Measurements from ENCODE around the gene ULK1.
"Not testable (repeated sequence)": the region's sequence is repeated elsewhere in the genome, so short reads cannot be mapped to it uniquely, and the experiment has no call there.

Gene ULK1

DNA sequence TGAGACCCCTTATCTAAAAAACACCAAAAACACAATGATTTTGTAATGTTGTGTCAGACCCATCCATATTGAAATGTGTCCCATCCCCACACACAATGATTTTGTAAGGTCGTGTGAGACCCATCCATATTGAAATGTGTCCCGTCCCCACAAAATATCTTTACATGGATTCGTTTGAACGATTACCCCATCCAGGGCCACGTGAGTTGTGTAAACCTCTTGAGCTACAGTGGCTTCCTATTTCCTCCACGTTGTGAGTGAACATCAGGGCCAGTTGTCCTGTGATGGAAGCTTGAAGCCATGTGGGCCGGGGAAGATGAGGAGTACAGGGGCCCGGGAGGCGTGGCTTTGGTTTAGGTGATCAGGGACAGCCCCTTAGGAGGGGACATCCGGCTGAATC, 27.0 kb upstream of the ULK1 start:
- in situ Hi-C loops (cut with HindIII; ENCODE audit: low sequenced_read_pairs), result no loop called here
- H3K4me3 ChIP-seq (ENCODE audit: low read depth, low read length), result no peak overlapping the region
- DNase-seq (ENCODE audit: low read depth, low spot score), result no peak
- TF ChIP-seq, protein P1, sequence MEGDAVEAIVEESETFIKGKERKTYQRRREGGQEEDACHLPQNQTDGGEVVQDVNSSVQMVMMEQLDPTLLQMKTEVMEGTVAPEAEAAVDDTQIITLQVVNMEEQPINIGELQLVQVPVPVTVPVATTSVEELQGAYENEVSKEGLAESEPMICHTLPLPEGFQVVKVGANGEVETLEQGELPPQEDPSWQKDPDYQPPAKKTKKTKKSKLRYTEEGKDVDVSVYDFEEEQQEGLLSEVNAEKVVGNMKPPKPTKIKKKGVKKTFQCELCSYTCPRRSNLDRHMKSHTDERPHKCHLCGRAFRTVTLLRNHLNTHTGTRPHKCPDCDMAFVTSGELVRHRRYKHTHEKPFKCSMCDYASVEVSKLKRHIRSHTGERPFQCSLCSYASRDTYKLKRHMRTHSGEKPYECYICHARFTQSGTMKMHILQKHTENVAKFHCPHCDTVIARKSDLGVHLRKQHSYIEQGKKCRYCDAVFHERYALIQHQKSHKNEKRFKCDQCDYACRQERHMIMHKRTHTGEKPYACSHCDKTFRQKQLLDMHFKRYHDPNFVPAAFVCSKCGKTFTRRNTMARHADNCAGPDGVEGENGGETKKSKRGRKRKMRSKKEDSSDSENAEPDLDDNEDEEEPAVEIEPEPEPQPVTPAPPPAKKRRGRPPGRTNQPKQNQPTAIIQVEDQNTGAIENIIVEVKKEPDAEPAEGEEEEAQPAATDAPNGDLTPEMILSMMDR (IDR thresholded peaks at IDR 0.05; ENCODE audit: low read depth, low read length), result no peak

GRCh38 chr12:131867891-131868675, 26.3 kb upstream of the ULK1 start:
- in situ Hi-C loops (cut with HindIII; ENCODE audit: low sequenced_read_pairs), result no loop called here
- no peak overlapping the region for H3K4me3 ChIP-seq (ENCODE audit: low read depth, low read length)
- no peak for DNase-seq (ENCODE audit: low read depth, low spot score)
- TF ChIP-seq, protein P1 (IDR thresholded peaks at IDR 0.05; ENCODE audit: low read depth, low read length), result no peak

- in situ Hi-C loops (cut with HindIII; ENCODE audit: low sequenced_read_pairs), result no loop called here
- DNase-seq (ENCODE audit: low read depth, low spot score), result peak; percentile 31
- H3K4me3 ChIP-seq (ENCODE audit: low read depth, low read length), result no peak overlapping the region
- TF ChIP-seq, protein P1 (IDR thresholded peaks at IDR 0.05; ENCODE audit: low read depth, low read length), result no peak
Measured at GRCh38 chr12:131869871-131870418, 24.5 kb upstream of the ULK1 start.

DNA sequence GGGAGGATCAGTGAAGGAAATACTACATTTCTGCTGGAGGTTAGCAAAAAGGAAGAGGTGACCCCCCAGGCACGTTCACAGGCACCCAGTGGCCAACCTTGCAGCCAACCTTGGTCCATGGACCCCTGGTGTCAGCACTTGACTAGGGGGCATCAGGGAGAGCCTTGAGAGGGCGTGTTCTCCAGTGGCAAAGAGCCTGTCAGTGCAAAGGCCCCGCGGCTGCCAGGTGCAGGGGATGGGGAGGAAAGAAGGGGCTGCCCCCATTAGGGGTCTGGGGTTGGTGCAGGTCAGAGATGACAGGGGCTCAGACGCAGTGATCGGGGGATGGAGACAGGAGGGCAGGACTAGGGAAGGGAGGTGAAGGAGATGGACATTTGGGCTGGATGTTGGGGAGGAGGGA, 22.7 kb upstream of the ULK1 start:
- TF ChIP-seq, protein P1 (IDR thresholded peaks at IDR 0.05; ENCODE audit: low read depth, low read length), result no peak
- in situ Hi-C loops (cut with HindIII; ENCODE audit: low sequenced_read_pairs), result no loop called here
- DNase-seq (ENCODE audit: low read depth, low spot score), result no peak
- no peak overlapping the region for H3K4me3 ChIP-seq (ENCODE audit: low read depth, low read length)

GRCh38 chr12:131872154-131873051, 22.0 kb upstream of the ULK1 start:
- no peak overlapping the region for H3K4me3 ChIP-seq (ENCODE audit: low read depth, low read length)
- TF ChIP-seq, protein P1 (IDR thresholded peaks at IDR 0.05; ENCODE audit: low read depth, low read length), result no peak
- in situ Hi-C loops (cut with HindIII; ENCODE audit: low sequenced_read_pairs), result no loop called here
- DNase-seq (ENCODE audit: low read depth, low spot score), result peak; percentile 79

- H3K4me3 ChIP-seq (ENCODE audit: low read depth, low read length), result no peak overlapping the region
- in situ Hi-C loops (cut with HindIII; ENCODE audit: low sequenced_read_pairs), result no loop called here
- no peak for DNase-seq (ENCODE audit: low read depth, low spot score)
- TF ChIP-seq, protein P1 (IDR thresholded peaks at IDR 0.05; ENCODE audit: low read depth, low read length), result no peak
Measured at GRCh38 chr12:131873293-131873692, 21.1 kb upstream of the ULK1 start.

- in situ Hi-C loops (cut with HindIII; ENCODE audit: low sequenced_read_pairs); H3K4me3 ChIP-seq (ENCODE audit: low read depth, low read length); DNase-seq (ENCODE audit: low read depth, low spot score): not testable (repeated sequence)
Measured at GRCh38 chr12:131874972-131875371, 19.4 kb upstream of the ULK1 start.

GRCh38 chr12:131877216-131877615, 17.2 kb upstream of the ULK1 start:
- H3K4me3 ChIP-seq (ENCODE audit: low read depth, low read length); in situ Hi-C loops (cut with HindIII; ENCODE audit: low sequenced_read_pairs); DNase-seq (ENCODE audit: low read depth, low spot score): not testable (repeated sequence)

DNA sequence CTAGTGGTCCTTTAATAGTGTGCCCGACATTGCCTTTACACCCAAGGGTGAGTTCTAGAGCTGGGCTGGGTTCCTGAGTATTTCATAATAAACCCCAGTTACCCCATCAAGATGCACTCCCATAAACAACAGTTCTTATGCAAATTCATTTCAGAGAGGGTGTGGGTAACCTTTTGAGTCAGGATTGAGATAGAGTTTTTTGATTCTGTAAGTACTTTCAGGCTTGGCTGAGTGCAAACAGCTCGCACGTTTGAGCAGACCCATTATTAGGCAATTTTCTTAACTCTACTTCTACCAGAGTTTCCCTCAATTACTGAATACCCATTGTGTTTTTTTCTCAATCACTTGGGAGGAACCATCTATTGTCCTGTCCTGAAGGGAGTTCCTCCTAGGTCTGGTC, 16.0 kb upstream of the ULK1 start:
- DNase-seq (ENCODE audit: low read depth, low spot score); H3K4me3 ChIP-seq (ENCODE audit: low read depth, low read length); in situ Hi-C loops (cut with HindIII; ENCODE audit: low sequenced_read_pairs): not testable (repeated sequence)
